ENCODE data around the gene ABCG8.

GRCh38 chr2:43790147-43790546 is 48.6 kb upstream of the ABCG8 start:
- TF ChIP-seq, protein P1, sequence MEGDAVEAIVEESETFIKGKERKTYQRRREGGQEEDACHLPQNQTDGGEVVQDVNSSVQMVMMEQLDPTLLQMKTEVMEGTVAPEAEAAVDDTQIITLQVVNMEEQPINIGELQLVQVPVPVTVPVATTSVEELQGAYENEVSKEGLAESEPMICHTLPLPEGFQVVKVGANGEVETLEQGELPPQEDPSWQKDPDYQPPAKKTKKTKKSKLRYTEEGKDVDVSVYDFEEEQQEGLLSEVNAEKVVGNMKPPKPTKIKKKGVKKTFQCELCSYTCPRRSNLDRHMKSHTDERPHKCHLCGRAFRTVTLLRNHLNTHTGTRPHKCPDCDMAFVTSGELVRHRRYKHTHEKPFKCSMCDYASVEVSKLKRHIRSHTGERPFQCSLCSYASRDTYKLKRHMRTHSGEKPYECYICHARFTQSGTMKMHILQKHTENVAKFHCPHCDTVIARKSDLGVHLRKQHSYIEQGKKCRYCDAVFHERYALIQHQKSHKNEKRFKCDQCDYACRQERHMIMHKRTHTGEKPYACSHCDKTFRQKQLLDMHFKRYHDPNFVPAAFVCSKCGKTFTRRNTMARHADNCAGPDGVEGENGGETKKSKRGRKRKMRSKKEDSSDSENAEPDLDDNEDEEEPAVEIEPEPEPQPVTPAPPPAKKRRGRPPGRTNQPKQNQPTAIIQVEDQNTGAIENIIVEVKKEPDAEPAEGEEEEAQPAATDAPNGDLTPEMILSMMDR (IDR thresholded peaks at IDR 0.05) = no peak
- TF ChIP-seq EZH2 (IDR thresholded peaks at IDR 0.05; ENCODE audit: borderline replicate concordance, insufficient read depth, low read depth, low read length, poor library complexity, severe bottlenecking) = no peak

Measured in B cell (primary cell).